ENCODE results near the gene DIAPH3. TPM values are rescaled to one million over a fixed set of nuclear protein-coding genes. Genes with fewer than 3 reads are reported as not detected.
"Not testable (repeated sequence)": the region's sequence is repeated elsewhere in the genome, so short reads cannot be mapped to it uniquely, and the experiment has no call there.

DIAPH3 gene
- total RNA-seq, 3 donors from 2014 or later = under 0.01 to 0.88 (median 0.64) TPM

DNA sequence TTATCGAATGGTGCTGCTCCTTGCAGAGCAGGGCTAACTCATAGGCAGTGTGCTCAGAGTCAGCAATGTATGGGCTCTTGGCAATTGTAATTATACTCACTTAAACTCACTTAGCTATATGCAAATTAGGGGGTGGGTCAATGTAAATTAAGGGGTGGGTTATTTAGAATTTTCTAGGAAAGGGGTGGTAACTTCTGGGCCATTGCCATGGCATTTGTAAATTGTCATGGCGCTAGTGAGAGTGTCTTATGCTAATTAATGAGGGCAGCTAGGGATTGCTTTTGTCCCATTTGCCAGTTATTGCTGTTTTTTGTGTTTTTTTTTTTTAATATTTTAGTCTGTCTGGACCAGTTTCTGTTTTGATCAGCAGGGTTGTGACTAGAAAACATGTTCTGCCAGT is 68.4 kb downstream of the DIAPH3 start:
- Histone ChIP-seq H3K27ac (no peak overlapping the region), H3K4me3 (no peak overlapping the region), H3K27me3 (no peaks in the 10 kb centered on the region), H3K9me3 (no peaks in the 10 kb centered on the region), H3K4me1 (no peaks in the 10 kb centered on the region), H3K36me3 (no peaks in the 10 kb centered on the region)
- DNase-seq (ENCODE audit: low spot score in 2 of 2) = no peak
- intact Hi-C loops (cut with DNase I; ENCODE audit: low total_unique reads) = no loop called here
- TF ChIP-seq POLR2AphosphoS5 (IDR thresholded peaks at IDR 0.05) (no peak), POLR2A (IDR thresholded peaks at IDR 0.05) (no peak)
- TF ChIP-seq, protein P1, sequence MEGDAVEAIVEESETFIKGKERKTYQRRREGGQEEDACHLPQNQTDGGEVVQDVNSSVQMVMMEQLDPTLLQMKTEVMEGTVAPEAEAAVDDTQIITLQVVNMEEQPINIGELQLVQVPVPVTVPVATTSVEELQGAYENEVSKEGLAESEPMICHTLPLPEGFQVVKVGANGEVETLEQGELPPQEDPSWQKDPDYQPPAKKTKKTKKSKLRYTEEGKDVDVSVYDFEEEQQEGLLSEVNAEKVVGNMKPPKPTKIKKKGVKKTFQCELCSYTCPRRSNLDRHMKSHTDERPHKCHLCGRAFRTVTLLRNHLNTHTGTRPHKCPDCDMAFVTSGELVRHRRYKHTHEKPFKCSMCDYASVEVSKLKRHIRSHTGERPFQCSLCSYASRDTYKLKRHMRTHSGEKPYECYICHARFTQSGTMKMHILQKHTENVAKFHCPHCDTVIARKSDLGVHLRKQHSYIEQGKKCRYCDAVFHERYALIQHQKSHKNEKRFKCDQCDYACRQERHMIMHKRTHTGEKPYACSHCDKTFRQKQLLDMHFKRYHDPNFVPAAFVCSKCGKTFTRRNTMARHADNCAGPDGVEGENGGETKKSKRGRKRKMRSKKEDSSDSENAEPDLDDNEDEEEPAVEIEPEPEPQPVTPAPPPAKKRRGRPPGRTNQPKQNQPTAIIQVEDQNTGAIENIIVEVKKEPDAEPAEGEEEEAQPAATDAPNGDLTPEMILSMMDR (IDR thresholded peaks at IDR 0.05) = no peak

- no peaks in the 10 kb centered on the region for H3K36me3 ChIP-seq
- intact Hi-C loops (cut with DNase I; ENCODE audit: low total_unique reads) = no loop called here
- no peak overlapping the region for H3K4me3 ChIP-seq
- H3K9me3 ChIP-seq = no peaks in the 10 kb centered on the region
- H3K27ac ChIP-seq = no peak overlapping the region
- no peak for DNase-seq (ENCODE audit: low spot score in 2 of 2)
- no peak for TF ChIP-seq POLR2AphosphoS5 (IDR thresholded peaks at IDR 0.05)
- TF ChIP-seq POLR2A (IDR thresholded peaks at IDR 0.05) = no peak
- TF ChIP-seq, protein P1 (IDR thresholded peaks at IDR 0.05) = no peak
- H3K27me3 ChIP-seq = no peaks in the 10 kb centered on the region
- no peaks in the 10 kb centered on the region for H3K4me1 ChIP-seq
These were observed 69.2 kb downstream of the DIAPH3 start for GRCh38 chr13:60094385-60095088.

DNA sequence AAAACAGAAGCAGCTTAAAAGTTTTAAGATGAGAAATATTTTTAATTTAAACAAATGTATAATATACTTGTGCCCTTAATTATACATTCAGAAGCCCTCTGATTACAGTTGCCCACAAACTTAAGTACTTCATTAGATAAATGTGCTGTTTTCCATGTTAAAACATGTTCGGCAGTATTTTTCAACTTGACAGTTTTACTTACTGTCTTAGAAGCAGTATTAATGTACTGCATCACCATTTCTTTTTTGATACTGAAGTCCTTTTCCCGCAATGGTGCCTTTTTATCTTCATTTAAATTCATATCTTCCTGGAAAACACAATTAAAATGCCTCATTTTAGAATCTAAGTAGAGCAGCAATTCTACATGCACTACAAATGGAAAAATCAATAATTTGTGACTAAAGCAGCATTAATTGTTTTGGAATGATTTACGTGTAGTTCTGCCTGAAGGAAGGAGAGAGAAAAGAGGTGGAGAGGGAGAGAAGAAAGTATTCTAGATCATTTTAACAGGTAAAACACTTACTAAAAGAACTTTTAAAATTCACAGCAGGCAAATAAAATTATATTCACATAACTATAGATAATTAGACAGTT is 70.2 kb downstream of the DIAPH3 start:
- Histone ChIP-seq H3K27me3 (no peaks in the 10 kb centered on the region), H3K4me3 (no peak overlapping the region), H3K4me1 (no peaks in the 10 kb centered on the region), H3K9me3 (no peaks in the 10 kb centered on the region), H3K36me3 (no peaks in the 10 kb centered on the region), H3K27ac (no peak overlapping the region)
- no peak for DNase-seq (ENCODE audit: low spot score in 2 of 2)
- intact Hi-C loops (cut with DNase I; ENCODE audit: low total_unique reads) = no loop called here
- TF ChIP-seq POLR2A (IDR thresholded peaks at IDR 0.05) (no peak), POLR2AphosphoS5 (IDR thresholded peaks at IDR 0.05) (no peak)
- TF ChIP-seq, protein P1 (IDR thresholded peaks at IDR 0.05) = no peak

GRCh38 chr13:60091573-60091972 is 72.2 kb downstream of the DIAPH3 start:
- Histone ChIP-seq H3K9me3 (no peaks in the 10 kb centered on the region), H3K27me3 (no peaks in the 10 kb centered on the region), H3K4me1 (no peaks in the 10 kb centered on the region), H3K36me3 (no peaks in the 10 kb centered on the region), H3K4me3 (no peak overlapping the region), H3K27ac (no peak overlapping the region)
- no peak for DNase-seq (ENCODE audit: low spot score in 2 of 2)
- TF ChIP-seq POLR2A (IDR thresholded peaks at IDR 0.05) = no peak
- TF ChIP-seq POLR2AphosphoS5 (IDR thresholded peaks at IDR 0.05) = no peak
- TF ChIP-seq, protein P1 (IDR thresholded peaks at IDR 0.05) = no peak
- intact Hi-C loops (cut with DNase I; ENCODE audit: low total_unique reads) = no loop called here

DNA sequence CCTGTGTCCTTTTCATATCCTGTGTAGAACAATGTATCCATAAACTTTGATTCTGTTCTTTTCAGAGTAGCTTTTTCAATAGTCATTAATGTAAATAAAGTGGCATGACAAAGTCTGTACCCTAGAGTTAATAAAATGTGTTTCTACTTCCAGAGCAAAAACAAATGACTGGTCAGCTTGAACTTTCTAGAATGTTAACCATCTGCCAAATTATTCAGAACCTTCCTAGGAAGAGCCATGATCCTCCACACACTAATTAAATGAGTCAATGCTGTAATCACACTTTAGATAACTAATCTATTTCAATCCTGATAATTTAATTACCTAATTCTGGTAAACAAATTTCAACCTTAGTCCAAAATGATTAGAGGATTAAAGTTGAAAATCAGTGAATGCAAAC is 73.2 kb downstream of the DIAPH3 start:
- no peaks in the 10 kb centered on the region for H3K9me3 ChIP-seq
- TF ChIP-seq POLR2AphosphoS5 (IDR thresholded peaks at IDR 0.05) = no peak
- TF ChIP-seq POLR2A (IDR thresholded peaks at IDR 0.05) = no peak
- TF ChIP-seq, protein P1 (IDR thresholded peaks at IDR 0.05) = no peak
- no peak for DNase-seq (ENCODE audit: low spot score in 2 of 2)
- intact Hi-C loops (cut with DNase I; ENCODE audit: low total_unique reads) = no loop called here
- H3K4me3 ChIP-seq = no peak overlapping the region
- H3K27ac ChIP-seq = no peak overlapping the region
- H3K4me1 ChIP-seq = no peaks in the 10 kb centered on the region
- H3K36me3 ChIP-seq = no peaks in the 10 kb centered on the region
- no peaks in the 10 kb centered on the region for H3K27me3 ChIP-seq

- intact Hi-C loops (cut with DNase I; ENCODE audit: low total_unique reads); H3K4me1 ChIP-seq; H3K27me3 ChIP-seq; H3K9me3 ChIP-seq; H3K27ac ChIP-seq; H3K36me3 ChIP-seq; H3K4me3 ChIP-seq; DNase-seq (ENCODE audit: low spot score in 2 of 2): not testable (repeated sequence)
These were observed 79.9 kb downstream of the DIAPH3 start for GRCh38 chr13:60083780-60084179.

Measured in breast epithelium (tissue), 4 donors.